ENCODE measurements around the gene LIPG. TPM values are rescaled to one million over a fixed set of nuclear protein-coding genes. Genes with fewer than 3 reads are reported as not detected.

Gene LIPG
- total RNA-seq, 1 experiment from 2014 or later: 57.8 TPM

DNA sequence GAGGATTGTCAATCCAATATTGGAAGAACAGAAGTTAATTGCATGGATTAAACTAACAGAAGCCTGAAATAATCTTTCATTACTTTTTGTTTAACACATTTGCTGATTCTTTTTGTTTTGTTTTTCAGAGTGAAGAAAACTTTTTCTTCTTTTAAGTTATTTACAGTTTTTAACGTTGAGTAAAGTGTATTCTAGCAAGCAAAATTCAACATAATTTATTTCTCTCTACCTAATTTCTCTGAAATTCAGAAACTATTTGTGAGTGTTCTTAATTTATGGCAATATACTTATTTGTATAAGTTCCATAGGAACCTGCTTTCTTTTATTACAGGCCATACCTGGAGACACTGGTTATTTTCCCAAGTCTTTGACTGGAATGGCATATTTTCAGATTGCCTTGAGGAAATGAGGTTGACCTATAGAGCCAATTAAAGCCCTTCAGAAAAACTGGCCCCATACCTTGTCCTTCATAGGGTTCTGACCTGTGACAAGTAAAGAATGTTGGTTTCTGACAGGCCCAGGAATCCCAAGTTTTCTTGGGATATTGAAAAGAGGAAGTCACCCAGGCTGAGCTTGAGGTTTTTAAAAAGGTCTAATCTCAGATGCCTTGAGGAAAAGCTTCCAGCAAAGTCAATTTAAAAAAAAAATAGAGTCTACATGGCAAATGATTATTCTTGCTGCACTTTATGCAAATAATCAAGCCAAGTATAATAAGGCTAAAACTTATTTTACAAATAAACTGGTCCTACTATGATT, 26.8 kb upstream of the LIPG start:
- H3K9me3 Mint-ChIP-seq (ENCODE audit: unreplicated experiment): no peaks in the 10 kb centered on the region
- no peaks in the 10 kb centered on the region for H3K4me1 Mint-ChIP-seq (ENCODE audit: insufficient read depth, unreplicated experiment)
- H3K4me3 Mint-ChIP-seq (ENCODE audit: unreplicated experiment): no peak overlapping the region
- CTCF ChIA-PET: no interaction called here
- TF ChIP-seq, protein P1, sequence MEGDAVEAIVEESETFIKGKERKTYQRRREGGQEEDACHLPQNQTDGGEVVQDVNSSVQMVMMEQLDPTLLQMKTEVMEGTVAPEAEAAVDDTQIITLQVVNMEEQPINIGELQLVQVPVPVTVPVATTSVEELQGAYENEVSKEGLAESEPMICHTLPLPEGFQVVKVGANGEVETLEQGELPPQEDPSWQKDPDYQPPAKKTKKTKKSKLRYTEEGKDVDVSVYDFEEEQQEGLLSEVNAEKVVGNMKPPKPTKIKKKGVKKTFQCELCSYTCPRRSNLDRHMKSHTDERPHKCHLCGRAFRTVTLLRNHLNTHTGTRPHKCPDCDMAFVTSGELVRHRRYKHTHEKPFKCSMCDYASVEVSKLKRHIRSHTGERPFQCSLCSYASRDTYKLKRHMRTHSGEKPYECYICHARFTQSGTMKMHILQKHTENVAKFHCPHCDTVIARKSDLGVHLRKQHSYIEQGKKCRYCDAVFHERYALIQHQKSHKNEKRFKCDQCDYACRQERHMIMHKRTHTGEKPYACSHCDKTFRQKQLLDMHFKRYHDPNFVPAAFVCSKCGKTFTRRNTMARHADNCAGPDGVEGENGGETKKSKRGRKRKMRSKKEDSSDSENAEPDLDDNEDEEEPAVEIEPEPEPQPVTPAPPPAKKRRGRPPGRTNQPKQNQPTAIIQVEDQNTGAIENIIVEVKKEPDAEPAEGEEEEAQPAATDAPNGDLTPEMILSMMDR (IDR thresholded peaks at IDR 0.05; ENCODE audit: unreplicated experiment): no peak
- no peaks in the 10 kb centered on the region for H3K36me3 Mint-ChIP-seq (ENCODE audit: insufficient read depth, unreplicated experiment)
- intact Hi-C loops (cut with micrococcal nuclease): no loop called here
- no peak for DNase-seq (ENCODE audit: unreplicated experiment)
- no peaks in the 10 kb centered on the region for H3K27me3 Mint-ChIP-seq (ENCODE audit: insufficient read depth, unreplicated experiment)
- no TSS peak for BruUV-seq (replicated peaks)
- POLR2A ChIA-PET: interaction anchor here (0.6 kb wide), 1 partner anchor 692 kb away, joined by 3 read pairs; no protein-coding TSS in a partner anchor
- no peak overlapping the region for H3K27ac Mint-ChIP-seq (ENCODE audit: low read depth, unreplicated experiment)

DNA sequence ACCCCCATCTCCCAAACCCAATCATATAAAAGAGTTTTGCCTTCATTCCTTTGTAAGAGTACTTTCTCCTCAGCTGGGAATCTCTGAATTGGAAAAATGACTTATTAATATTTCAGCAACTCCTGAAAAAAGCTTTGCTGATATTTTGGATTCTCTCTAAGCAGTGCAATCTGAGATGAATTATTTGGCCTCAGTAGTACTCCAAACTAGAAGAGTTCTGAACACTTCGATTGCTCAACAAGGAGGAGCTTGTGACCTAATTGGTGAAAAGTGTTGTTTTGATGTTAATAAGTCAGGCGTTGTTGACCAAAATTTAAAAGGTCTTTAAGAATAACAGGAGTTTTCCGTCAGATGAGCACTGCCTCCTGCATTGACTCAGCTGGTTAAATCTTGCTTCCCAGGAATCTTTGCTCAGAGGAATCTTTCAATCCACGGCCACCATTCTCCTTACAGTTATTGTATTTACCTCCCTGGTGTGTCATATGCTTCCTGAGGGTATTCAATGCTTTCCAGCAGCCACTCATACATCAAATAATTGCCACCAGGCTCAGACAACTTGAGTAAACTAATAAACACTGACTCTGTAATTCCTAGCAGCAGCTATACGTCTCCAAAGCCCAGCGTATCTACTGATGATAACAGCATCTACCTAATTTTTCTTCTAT, 24.5 kb upstream of the LIPG start:
- ChIA-PET POLR2A (interaction anchor here (2.0 kb wide), 1 partner anchor 9 kb away, joined by 6 read pairs; no protein-coding TSS in a partner anchor), CTCF (interaction anchor here (0.7 kb wide), 1 partner anchor 229 kb away, joined by 4 read pairs; no protein-coding TSS in a partner anchor)
- Mint-ChIP-seq H3K4me1 (ENCODE audit: insufficient read depth, unreplicated experiment) (no peaks in the 10 kb centered on the region), H3K4me3 (ENCODE audit: unreplicated experiment) (no peak overlapping the region), H3K27me3 (ENCODE audit: insufficient read depth, unreplicated experiment) (no peaks in the 10 kb centered on the region), H3K27ac (ENCODE audit: low read depth, unreplicated experiment) (no peak overlapping the region), H3K36me3 (ENCODE audit: insufficient read depth, unreplicated experiment) (peaks cover 5% of the 10 kb centered on the region), H3K9me3 (ENCODE audit: unreplicated experiment) (no peaks in the 10 kb centered on the region)
- DNase-seq (ENCODE audit: unreplicated experiment): no peak
- BruUV-seq (replicated peaks): no TSS peak
- intact Hi-C loops (cut with micrococcal nuclease): no loop called here
- TF ChIP-seq, protein P1 (IDR thresholded peaks at IDR 0.05; ENCODE audit: unreplicated experiment): no peak

DNA sequence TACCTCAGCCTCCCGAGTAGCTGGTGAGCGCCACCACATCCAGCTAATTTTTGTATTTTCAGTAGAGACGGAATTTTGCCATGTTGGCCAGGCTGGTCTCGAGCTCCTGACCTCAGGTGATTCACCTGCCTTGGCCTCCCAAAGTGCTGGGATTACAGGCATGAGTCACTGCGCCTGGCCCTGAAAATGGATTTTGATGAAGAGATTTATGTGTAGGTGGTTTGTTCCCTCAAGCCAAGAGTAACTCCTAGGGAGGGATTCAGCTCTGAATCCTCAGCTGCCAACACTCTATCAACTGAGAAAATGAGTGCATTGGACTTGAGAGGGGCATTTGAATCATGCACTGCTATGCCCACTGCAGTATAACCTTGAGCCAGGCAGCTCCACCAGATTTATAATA, 17.5 kb upstream of the LIPG start:
- Mint-ChIP-seq H3K27me3 (ENCODE audit: insufficient read depth, unreplicated experiment) (no peaks in the 10 kb centered on the region), H3K27ac (ENCODE audit: low read depth, unreplicated experiment) (no peak overlapping the region), H3K9me3 (ENCODE audit: unreplicated experiment) (no peaks in the 10 kb centered on the region), H3K36me3 (ENCODE audit: insufficient read depth, unreplicated experiment) (peaks cover 5% of the 10 kb centered on the region), H3K4me1 (ENCODE audit: insufficient read depth, unreplicated experiment) (peaks cover 5% of the 10 kb centered on the region), H3K4me3 (ENCODE audit: unreplicated experiment) (no peak overlapping the region)
- ChIA-PET CTCF (interaction anchor here (0.9 to 1.2 kb wide), 3 partner anchors 34 to 224 kb away, joined by 3 to 6 read pairs (median 3); no protein-coding TSS in a partner anchor), POLR2A (no interaction called here)
- DNase-seq (ENCODE audit: unreplicated experiment): peak; percentile 40
- no TSS peak for BruUV-seq (replicated peaks)
- intact Hi-C loops (cut with micrococcal nuclease): no loop called here
- TF ChIP-seq, protein P1 (IDR thresholded peaks at IDR 0.05; ENCODE audit: unreplicated experiment): no peak

DNA sequence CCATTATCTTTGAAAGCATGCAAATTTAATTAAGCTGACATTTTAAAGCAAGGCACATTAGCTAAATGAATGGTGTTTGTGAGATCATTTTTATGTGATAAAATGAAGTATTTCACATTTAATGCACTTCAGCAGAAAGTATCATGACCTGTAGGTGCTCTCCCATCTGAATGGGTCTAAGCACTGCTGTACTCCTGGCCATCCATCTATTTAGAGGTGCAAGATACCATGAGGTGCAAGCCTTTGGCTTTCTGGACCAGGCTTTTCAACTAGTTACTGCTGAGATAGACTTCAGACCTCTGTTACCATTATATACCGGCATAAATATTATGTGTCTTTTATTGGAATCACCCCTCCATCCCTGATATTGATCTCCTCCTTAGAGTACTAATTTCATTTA, 15.6 kb upstream of the LIPG start:
- POLR2A ChIA-PET: interaction anchor here (0.6 to 1.6 kb wide), 2 partner anchors 9 to 144 kb away, joined by 3 to 6 read pairs; no protein-coding TSS in a partner anchor
- CTCF ChIA-PET: interaction anchor here (1.0 kb wide), 1 partner anchor 35 kb away, joined by 4 read pairs; no protein-coding TSS in a partner anchor
- no TSS peak for BruUV-seq (replicated peaks)
- H3K36me3 Mint-ChIP-seq (ENCODE audit: insufficient read depth, unreplicated experiment): peaks cover 5% of the 10 kb centered on the region
- intact Hi-C loops (cut with micrococcal nuclease): no loop called here
- H3K27ac Mint-ChIP-seq (ENCODE audit: low read depth, unreplicated experiment): no peak overlapping the region
- H3K27me3 Mint-ChIP-seq (ENCODE audit: insufficient read depth, unreplicated experiment): no peaks in the 10 kb centered on the region
- no peak overlapping the region for H3K4me3 Mint-ChIP-seq (ENCODE audit: unreplicated experiment)
- no peaks in the 10 kb centered on the region for H3K9me3 Mint-ChIP-seq (ENCODE audit: unreplicated experiment)
- peaks cover 5% of the 10 kb centered on the region for H3K4me1 Mint-ChIP-seq (ENCODE audit: insufficient read depth, unreplicated experiment)
- TF ChIP-seq, protein P1 (IDR thresholded peaks at IDR 0.05; ENCODE audit: unreplicated experiment): no peak
- no peak for DNase-seq (ENCODE audit: unreplicated experiment)
